Sigmoid colon (tissue), 7 donors: ENCODE measurements around the gene KCNJ11. TPM values are rescaled to one million over a fixed set of nuclear protein-coding genes. Genes with fewer than 3 reads are reported as not detected.

ENCODE experiments used
- DNase-seq: peaks from one replicate; pipeline ENCODE4 v3.0.0-alpha.2; 2019
- H3K27ac ChIP-seq, 4 donors: fragments of 200-600 bp; sonication (generic); one replicate each; pipeline ENCODE4 v1.5.1; 2016 to 2019; ENCODE audit warnings: mild to moderate bottlenecking in 1 of 4
- H3K27me3 ChIP-seq, 3 donors: fragments of 200-600 bp; sonication (generic); one replicate each; pipeline ENCODE4 v1.5.1; 2019; ENCODE audit warnings: mild to moderate bottlenecking in 1 of 3
- H3K36me3 ChIP-seq, 4 donors: fragments of 200-600 bp; sonication (generic); one replicate each; pipeline ENCODE4 v1.5.1; 2016 to 2019
- H3K4me1 ChIP-seq, 4 donors: fragments of 200-600 bp; sonication (generic); one replicate each; pipeline ENCODE4 v1.5.1; 2017 to 2019
- H3K4me3 ChIP-seq, 4 donors: fragments of 200-600 bp; sonication (generic); one replicate each; pipeline ENCODE4 v1.5.1; 2017 to 2019; ENCODE audit warnings: mild to moderate bottlenecking in 2 of 4, moderate library complexity in 1 of 4
- H3K9me3 ChIP-seq, 4 donors: fragments of 200-600 bp in 3 of 4; sonication (generic) in 3 of 4; one replicate each; pipeline versions ENCODE4 v1.5.1 to v1.6.1; 2013 to 2019
- EP300 ChIP-seq, 4 donors: sonication (generic); formaldehyde crosslinking; IDR thresholded peaks; one replicate each; pipeline ENCODE4 v1.6.1; 2017; ENCODE audit warnings: antibody characterized with exemption in 4 of 4
- POLR2A ChIP-seq, 2 donors: fragments of 450-650 bp; IDR thresholded peaks; one replicate each; pipeline ENCODE4 v1.6.1; 2016; ENCODE audit warnings: antibody characterized with exemption in 2 of 2, mild to moderate bottlenecking in 2 of 2, moderate library complexity in 2 of 2
- POLR2AphosphoS5 ChIP-seq, 4 donors: sonication (generic); formaldehyde crosslinking; IDR thresholded peaks; one replicate each; pipeline ENCODE4 v1.6.1; 2017; ENCODE audit warnings: antibody characterized with exemption in 4 of 4
- WGBS, 2 donors: extraction: QIAGEN DNeasy Blood & Tissue Kit; methylation state at CpG; one replicate each; pipeline ENCODE4 v1.1.7; 2013; 5-methylcytosine and 5-hydroxymethylcytosine counted together
- intact Hi-C: fragments of 100-400 bp; cut with DNase I; formaldehyde crosslinking; loops from one replicate; pipeline ENCODE4 v1.15.1; 2023
- polyA plus RNA-seq, 3 donors: library from polyadenylated mRNA; stranded (reverse); fragments of 200-250 nt; gene quantifications; one replicate each; pipeline ENCODE4 v1.2.3, GENCODE V29; 2013
- total RNA-seq, 4 donors: library from RNA; depleted of rRNA; stranded (reverse); fragments of >200 nt; gene quantifications; one replicate each; pipeline ENCODE4 v1.1.0, GENCODE V29; 2016
- TF ChIP-seq, protein P1 (sequence below), 4 experiments: fragments of 450-650 bp in 3 of 4; fragments of 200-600 bp in 1 of 4; IDR thresholded peaks; one replicate each; pipeline ENCODE4 v1.5.1; 2016 to 2019; ENCODE audit warnings: antibody characterized with exemption in 4 of 4, mild to moderate bottlenecking in 3 of 4, moderate library complexity in 2 of 4
- donor health status: healthy with polysubstance abuse.
- donor health status: Bipolar disorder and iron deficiency.
- donor health status: healthy.

Gene KCNJ11
- total and polyA plus RNA-seq, 7 donors: 0.16 to 1.6 (median 0.60) TPM

- intact Hi-C loops: no loop called here
- H3K27me3 ChIP-seq: no peaks in the 10 kb centered on the region
- no peaks in the 10 kb centered on the region for H3K4me1 ChIP-seq
- no peak for TF ChIP-seq POLR2A (IDR thresholded peaks at IDR 0.05)
- no peak for TF ChIP-seq EP300 (IDR thresholded peaks at IDR 0.05)
- TF ChIP-seq, protein P1, sequence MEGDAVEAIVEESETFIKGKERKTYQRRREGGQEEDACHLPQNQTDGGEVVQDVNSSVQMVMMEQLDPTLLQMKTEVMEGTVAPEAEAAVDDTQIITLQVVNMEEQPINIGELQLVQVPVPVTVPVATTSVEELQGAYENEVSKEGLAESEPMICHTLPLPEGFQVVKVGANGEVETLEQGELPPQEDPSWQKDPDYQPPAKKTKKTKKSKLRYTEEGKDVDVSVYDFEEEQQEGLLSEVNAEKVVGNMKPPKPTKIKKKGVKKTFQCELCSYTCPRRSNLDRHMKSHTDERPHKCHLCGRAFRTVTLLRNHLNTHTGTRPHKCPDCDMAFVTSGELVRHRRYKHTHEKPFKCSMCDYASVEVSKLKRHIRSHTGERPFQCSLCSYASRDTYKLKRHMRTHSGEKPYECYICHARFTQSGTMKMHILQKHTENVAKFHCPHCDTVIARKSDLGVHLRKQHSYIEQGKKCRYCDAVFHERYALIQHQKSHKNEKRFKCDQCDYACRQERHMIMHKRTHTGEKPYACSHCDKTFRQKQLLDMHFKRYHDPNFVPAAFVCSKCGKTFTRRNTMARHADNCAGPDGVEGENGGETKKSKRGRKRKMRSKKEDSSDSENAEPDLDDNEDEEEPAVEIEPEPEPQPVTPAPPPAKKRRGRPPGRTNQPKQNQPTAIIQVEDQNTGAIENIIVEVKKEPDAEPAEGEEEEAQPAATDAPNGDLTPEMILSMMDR (IDR thresholded peaks at IDR 0.05): no peak
- TF ChIP-seq POLR2AphosphoS5 (IDR thresholded peaks at IDR 0.05): no peak
- H3K36me3 ChIP-seq: peaks cover 0 to 31% (median 18%) of the 10 kb centered on the region in 4 donors
- H3K4me3 ChIP-seq: no peak overlapping the region
- DNase-seq: no peak
- peaks cover 20 to 31% (median 26%) of the 10 kb centered on the region in 4 donors for H3K9me3 ChIP-seq
- 86 to 97% methylated on average over 5 of the region's 5 CpGs for WGBS, 2 donors
- no peak overlapping the region for H3K27ac ChIP-seq
These were observed 12.9 kb downstream of the KCNJ11 start for GRCh38 chr11:17375547-17375946.

DNA sequence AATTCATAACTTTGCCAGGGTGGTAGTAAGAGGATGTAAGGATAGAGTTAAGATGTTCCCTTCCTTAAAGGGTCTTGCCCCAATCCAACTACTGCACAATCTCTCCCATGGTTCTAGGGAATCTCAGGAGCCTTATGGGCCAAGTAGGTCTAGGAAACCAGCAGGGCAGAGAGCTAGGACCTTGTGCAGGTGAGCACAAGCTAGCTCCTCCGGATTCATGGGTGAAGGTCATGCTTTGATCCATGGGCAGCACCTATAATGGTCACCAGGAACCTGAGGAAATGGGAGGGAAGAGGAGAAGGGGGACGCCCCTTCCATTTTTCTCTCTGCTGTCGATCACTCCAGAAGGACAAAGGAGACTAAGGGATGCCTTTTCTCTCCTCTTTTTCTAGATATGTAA, 16.8 kb downstream of the KCNJ11 start:
- intact Hi-C loops: no loop called here
- Histone ChIP-seq H3K9me3 (peaks cover 20 to 42% (median 40%) of the 10 kb centered on the region in 4 donors), H3K4me1 (no peaks in the 10 kb centered on the region), H3K36me3 (peaks cover 0 to 67% (median 32%) of the 10 kb centered on the region in 4 donors), H3K27me3 (no peaks in the 10 kb centered on the region), H3K27ac (no peak overlapping the region), H3K4me3 (no peak overlapping the region)
- WGBS, 2 donors: 61 to 76% methylated on average over 3 of the region's 3 CpGs
- no peak for DNase-seq
- no peak for TF ChIP-seq POLR2A (IDR thresholded peaks at IDR 0.05)
- TF ChIP-seq, protein P1 (IDR thresholded peaks at IDR 0.05): no peak

DNA sequence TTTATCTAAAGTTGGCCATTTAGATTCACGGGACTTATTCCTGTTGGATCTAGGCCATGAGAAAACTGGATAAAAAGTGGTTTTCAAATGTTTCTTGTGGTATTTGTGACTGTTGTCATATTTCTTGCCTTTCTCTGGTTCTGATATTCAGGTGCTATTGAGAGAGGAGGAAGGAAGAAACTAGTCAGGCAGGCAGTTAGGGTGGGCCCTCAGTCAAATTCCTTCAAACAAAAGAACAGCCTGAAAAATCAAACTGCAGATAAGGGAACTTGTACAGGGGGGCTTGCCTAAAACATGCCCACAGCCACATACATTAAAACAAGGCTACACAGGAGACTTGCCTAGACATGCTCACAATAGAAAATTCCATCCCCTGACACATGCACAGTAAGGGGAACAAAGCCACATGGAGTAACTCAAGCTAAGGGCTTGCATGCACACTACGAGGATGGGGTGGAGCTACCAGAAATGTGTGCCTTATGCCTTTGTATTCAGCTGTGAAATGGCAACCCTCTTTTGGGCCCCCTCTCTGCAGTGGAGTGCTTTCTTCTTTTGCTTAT, 18.7 kb downstream of the KCNJ11 start:
- H3K36me3 ChIP-seq: peaks cover 0 to 67% (median 32%) of the 10 kb centered on the region in 4 donors
- 91 to 96% methylated on average over 2 of the region's 2 CpGs for WGBS, 2 donors

DNA sequence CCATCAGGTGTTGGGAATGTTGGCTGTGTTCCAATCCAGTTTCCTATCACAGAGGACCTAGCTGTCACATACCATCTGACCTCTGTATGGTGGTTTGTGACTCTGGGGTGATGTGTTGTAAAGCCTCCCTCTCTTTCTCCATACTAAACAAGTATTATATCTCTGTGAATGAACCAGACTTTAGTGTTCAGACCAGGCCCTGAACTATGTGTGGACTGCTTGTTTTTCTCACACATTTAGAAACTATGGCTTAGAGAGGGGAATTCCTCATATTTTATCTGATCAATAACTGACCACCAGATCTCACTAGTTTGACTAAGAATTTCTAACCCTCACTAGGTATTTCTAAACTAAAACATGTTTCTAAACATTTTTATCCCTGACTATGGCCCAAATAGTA, 19.4 kb downstream of the KCNJ11 start:
- no peaks in the 10 kb centered on the region for H3K4me1 ChIP-seq
- peaks cover 20 to 42% (median 40%) of the 10 kb centered on the region in 4 donors for H3K9me3 ChIP-seq
- DNase-seq: no peak
- no peak overlapping the region for H3K4me3 ChIP-seq
- no peak overlapping the region for H3K27ac ChIP-seq
- H3K27me3 ChIP-seq: no peaks in the 10 kb centered on the region
- TF ChIP-seq EP300 (IDR thresholded peaks at IDR 0.05): no peak
- no peak for TF ChIP-seq POLR2AphosphoS5 (IDR thresholded peaks at IDR 0.05)
- TF ChIP-seq POLR2A (IDR thresholded peaks at IDR 0.05): no peak
- TF ChIP-seq, protein P1 (IDR thresholded peaks at IDR 0.05): no peak
- intact Hi-C loops: no loop called here
- H3K36me3 ChIP-seq: peaks cover 0 to 67% (median 32%) of the 10 kb centered on the region in 4 donors

More for the DNA sequence above, 18.7 kb downstream of the KCNJ11 start:
- DNase-seq: no peak
- Histone ChIP-seq H3K27ac (no peak overlapping the region), H3K4me3 (no peak overlapping the region), H3K27me3 (no peaks in the 10 kb centered on the region), H3K9me3 (peaks cover 20 to 42% (median 40%) of the 10 kb centered on the region in 4 donors), H3K4me1 (no peaks in the 10 kb centered on the region)
- intact Hi-C loops: no loop called here
- TF ChIP-seq EP300 (IDR thresholded peaks at IDR 0.05): no peak
- TF ChIP-seq POLR2A (IDR thresholded peaks at IDR 0.05): no peak
- TF ChIP-seq, protein P1 (IDR thresholded peaks at IDR 0.05): no peak
- no peak for TF ChIP-seq POLR2AphosphoS5 (IDR thresholded peaks at IDR 0.05)

GRCh38 chr11:17368551-17368950, 19.9 kb downstream of the KCNJ11 start:
- Histone ChIP-seq H3K27ac (no peak overlapping the region), H3K4me3 (no peak overlapping the region), H3K9me3 (peaks cover 20 to 41% (median 37%) of the 10 kb centered on the region in 4 donors), H3K4me1 (no peaks in the 10 kb centered on the region), H3K27me3 (no peaks in the 10 kb centered on the region), H3K36me3 (peaks cover 0 to 66% (median 31%) of the 10 kb centered on the region in 4 donors)
- intact Hi-C loops: no loop called here
- WGBS, 2 donors: 93 to 95% methylated on average over 3 of the region's 3 CpGs
- TF ChIP-seq EP300 (IDR thresholded peaks at IDR 0.05) (no peak), POLR2AphosphoS5 (IDR thresholded peaks at IDR 0.05) (no peak), POLR2A (IDR thresholded peaks at IDR 0.05) (no peak)
- TF ChIP-seq, protein P1 (IDR thresholded peaks at IDR 0.05): no peak
- DNase-seq: no peak
